A549 (cell line): ENCODE data around the gene PFDN2. TPM values are rescaled to one million over a fixed set of nuclear protein-coding genes. Genes with fewer than 3 reads are reported as not detected.
A peak's percentile ranks its signal among the peaks of the same experiment; 100 is the strongest.

Experiments
- ATAC-seq, 2 experiments: fragments of 200-7000 bp in 1 of 2; fragments of >200 bp in 1 of 2; cut with Nextera tagmentation in 1 of 2; cut with Tn5 transposase in 1 of 2; 3 replicates each; pipeline versions ENCODE4 v1.8.0 to v1.9.1; 2018 to 2020; ENCODE audit warnings: mild to moderate bottlenecking in 1 of 2, moderate library complexity in 1 of 2
- CTCF ChIA-PET: fragments of 300-600 bp; sonication (Branson Sonifier 250); formaldehyde crosslinking; extraction: SDS; loops from one replicate; lab custom pipeline; 2021; ENCODE audit warnings: antibody characterized with exemption, inconsistent platforms; lab: Yijun Ruan, JAX
- POLR2A ChIA-PET: fragments of 350-600 bp; formaldehyde crosslinking; extraction: SDS; loops from one replicate; lab custom pipeline; 2021; ENCODE audit warnings: antibody characterized with exemption, inconsistent platforms; lab: Yijun Ruan, JAX
- DNase-seq, 2 experiments: peaks; one replicate each; pipeline versions ENCODE4 v3.0.0 to v3.0.0-alpha.2; 2011 to 2016; ENCODE audit warnings: low read depth in 1 of 2, low spot score in 1 of 2
- FAIRE-seq: peaks from 2 replicates; lab custom pipeline; 2011; peaks lifted over from hg19 to GRCh38; lab: Jason Lieb, UNC
- H3K27ac ChIP-seq, 2 experiments: fragments of >200 bp; sonication (Bioruptor Twin); formaldehyde crosslinking; 3 replicates each; pipeline ENCODE4 v1.5.1; 2016 to 2017
- H3K4me1 ChIP-seq: fragments of >200 bp; sonication (Bioruptor Twin); formaldehyde crosslinking; 3 replicates; pipeline ENCODE4 v1.6.1; 2016
- H3K4me2 ChIP-seq: fragments of >200 bp; sonication (Bioruptor Twin); formaldehyde crosslinking; 3 replicates; pipeline ENCODE4 v1.6.1; 2016
- H3K4me3 ChIP-seq: fragments of >200 bp; sonication (Bioruptor Twin); formaldehyde crosslinking; 3 replicates; pipeline ENCODE4 v1.5.1; 2016
- H3K9me3 ChIP-seq: fragments of >200 bp; sonication (Bioruptor Twin); formaldehyde crosslinking; 3 replicates; pipeline ENCODE4 v1.6.1; 2016
- CBX2 ChIP-seq: fragments of 200-600 bp; sonication (generic); IDR thresholded peaks from 2 replicates; pipeline ENCODE4 v1.6.1; 2016; ENCODE audit warnings: low read depth, mild to moderate bottlenecking, borderline replicate concordance
- CBX8 ChIP-seq: fragments of 200-600 bp; sonication (generic); IDR thresholded peaks from 2 replicates; pipeline ENCODE4 v1.6.1; 2016
- CTCF ChIP-seq: fragments of >200 bp; sonication (Bioruptor Twin); formaldehyde crosslinking; IDR thresholded peaks from 3 replicates; pipeline ENCODE4 v1.5.1; 2016
- E2F6 ChIP-seq: IDR thresholded peaks from 2 replicates; pipeline ENCODE4 v1.6.1; 2012; ENCODE audit warnings: low read depth, borderline replicate concordance
- EHF ChIP-seq: fragments of 250-450 bp; sonication (Bioruptor Pico); IDR thresholded peaks from 2 replicates; pipeline ENCODE4 v1.5.0; 2020; ENCODE audit warnings: mild to moderate bottlenecking
- ESRRA ChIP-seq: fragments of 150-350 bp; IDR thresholded peaks from 2 replicates; pipeline ENCODE4 v1.6.1; 2014; ENCODE audit warnings: mild to moderate bottlenecking, low read length, borderline replicate concordance
- FOSB ChIP-seq: fragments of 250-450 bp; sonication (Bioruptor Pico); IDR thresholded peaks from 2 replicates; pipeline ENCODE4 v1.5.0; 2020; ENCODE audit warnings: mild to moderate bottlenecking, moderate library complexity
- FOSL2 ChIP-seq, 2 experiments: fragments of 450-650 bp in 1 of 2; fragments of >200 bp in 1 of 2; sonication (Bioruptor Twin) in 1 of 2; formaldehyde crosslinking; IDR thresholded peaks; 2 replicates each; pipeline versions ENCODE4 v1.5.0 to v1.6.1; 2016 to 2020; ENCODE audit warnings: mild to moderate bottlenecking in 1 of 2, moderate library complexity in 1 of 2
- HEYL ChIP-seq: fragments of 250-450 bp; sonication (Bioruptor Pico); IDR thresholded peaks from 2 replicates; pipeline ENCODE4 v1.8.0; 2021; ENCODE audit warnings: mild to moderate bottlenecking, moderate library complexity
- HOXA7 ChIP-seq: fragments of 250-450 bp; sonication (Bioruptor Pico); IDR thresholded peaks from 2 replicates; pipeline ENCODE4 v1.5.0; 2020; ENCODE audit warnings: mild to moderate bottlenecking, moderate library complexity
- HOXB13 ChIP-seq: fragments of 250-450 bp; sonication (Bioruptor Pico); IDR thresholded peaks from 2 replicates; pipeline ENCODE4 v1.5.0; 2020; ENCODE audit warnings: low read depth, mild to moderate bottlenecking, moderate library complexity
- JUN ChIP-seq, 2 experiments: fragments of >200 bp; sonication (Bioruptor Twin); formaldehyde crosslinking; IDR thresholded peaks; 2 replicates in 1 of 2; 3 replicates in 1 of 2; pipeline ENCODE4 v1.6.1; 2016 to 2017
- JUNB ChIP-seq: fragments of >200 bp; sonication (Bioruptor Twin); formaldehyde crosslinking; IDR thresholded peaks from 2 replicates; pipeline ENCODE4 v1.6.1; 2016
- KDM1A ChIP-seq: fragments of 200-600 bp; sonication (generic); IDR thresholded peaks from 2 replicates; pipeline ENCODE4 v1.6.1; 2016; ENCODE audit warnings: low read depth, mild to moderate bottlenecking
- MAZ ChIP-seq: fragments of 150-350 bp; IDR thresholded peaks from 2 replicates; pipeline ENCODE4 v1.6.1; 2014; ENCODE audit warnings: antibody characterized with exemption, low read depth, low read length, borderline replicate concordance
- NPAS2 ChIP-seq: fragments of 250-450 bp; sonication (Bioruptor Pico); IDR thresholded peaks from 2 replicates; pipeline ENCODE4 v1.8.0; 2022; ENCODE audit warnings: mild to moderate bottlenecking, moderate library complexity, borderline replicate concordance
- PBX3 ChIP-seq: IDR thresholded peaks from 2 replicates; pipeline ENCODE4 v1.6.1; 2012
- PHF8 ChIP-seq: fragments of 200-600 bp; sonication (generic); IDR thresholded peaks from 2 replicates; pipeline ENCODE4 v1.6.1; 2016; ENCODE audit warnings: low read depth, mild to moderate bottlenecking, antibody characterized with exemption, moderate library complexity, borderline replicate concordance
- POLR2AphosphoS2 ChIP-seq: conservative IDR thresholded peaks from 2 replicates; pipeline ENCODE4 v1.6.1; 2012; ENCODE audit warnings: low read length, improper control_type of control experiment, inconsistent platforms
- RARB ChIP-seq: fragments of 250-450 bp; sonication (Bioruptor Pico); IDR thresholded peaks from 2 replicates; pipeline ENCODE4 v1.8.0; 2021; ENCODE audit warnings: mild to moderate bottlenecking, moderate library complexity
- RCOR1 ChIP-seq: fragments of 150-350 bp; IDR thresholded peaks from 2 replicates; pipeline ENCODE4 v1.6.1; 2014; ENCODE audit warnings: antibody characterized with exemption, low read length, low read depth
- RFX5 ChIP-seq: fragments of 450-650 bp; IDR thresholded peaks from 2 replicates; pipeline ENCODE4 v1.7.1; 2014; ENCODE audit warnings: antibody characterized with exemption, mild to moderate bottlenecking, moderate library complexity
- SMC3 ChIP-seq: fragments of >200 bp; sonication (Bioruptor Twin); formaldehyde crosslinking; IDR thresholded peaks from 3 replicates; pipeline ENCODE4 v1.6.1; 2018; ENCODE audit warnings: inconsistent platforms
- TFCP2L1 ChIP-seq: fragments of 250-450 bp; sonication (Bioruptor Pico); IDR thresholded peaks from 2 replicates; pipeline ENCODE4 v1.5.0; 2021; ENCODE audit warnings: mild to moderate bottlenecking
- ZNF302 ChIP-seq: fragments of 250-450 bp; sonication (Bioruptor Pico); IDR thresholded peaks from 2 replicates; pipeline ENCODE4 v1.9.0; 2021; ENCODE audit warnings: inconsistent platforms, mild to moderate bottlenecking, moderate library complexity
- ZSCAN20 ChIP-seq: fragments of 250-450 bp; sonication (Bioruptor Pico); IDR thresholded peaks from 2 replicates; pipeline ENCODE4 v1.8.0; 2022; ENCODE audit warnings: mild to moderate bottlenecking, moderate library complexity
- WGBS: methylation state at CpG from one replicate; pipeline ENCODE4 v1.1.6; 2017; ENCODE audit errors: missing lambda C conversion rate; 5-methylcytosine and 5-hydroxymethylcytosine counted together
- polyA plus RNA-seq, 4 experiments: library from polyadenylated mRNA; depleted of rRNA in 3 of 4; stranded (reverse); fragments of >200 nt; fragmentation: RNase III in 1 of 4; extraction: RNeasy Plus Mini Kit Qiagen cat#74134 plus additional on column Dnase treatment in 1 of 4; gene quantifications; 2 replicates in 3 of 4; 3 replicates in 1 of 4; pipeline ENCODE4 v1.2.3, GENCODE V29; 2011 to 2017

Gene PFDN2
- polyA plus RNA-seq, 2 of the 4 experiments (the other 2 are of a cell fraction): 179 to 187 TPM

GRCh38 chr1:161162052-161162451, 44.2 kb upstream of the PFDN2 start:
- ChIA-PET POLR2A (no interaction called here), CTCF (interaction anchor here (0.7 to 0.9 kb wide), 2 partner anchors 16 to 21 kb away, joined by 3 read pairs; no protein-coding TSS in a partner anchor)
- TF ChIP-seq TFCP2L1 (no peak), HOXB13 (CRISPR knock-in tag) (no peak)
- WGBS: 78% methylated on average over 7 of the region's 7 CpGs
- Histone ChIP-seq H3K4me1 (peaks cover 19% of the 10 kb centered on the region), H3K4me3 (no peak overlapping the region), H3K9me3 (no peaks in the 10 kb centered on the region), H3K27ac (no peak overlapping the region), H3K4me2 (no peak overlapping the region)
- ATAC-seq (no peak), DNase-seq (no peak), FAIRE-seq (no peak)

GRCh38 chr1:161161652-161162051, 43.8 kb upstream of the PFDN2 start:
- no peak overlapping the region for H3K27ac ChIP-seq
- no peak overlapping the region for H3K4me3 ChIP-seq
- ATAC-seq (no peak), FAIRE-seq (no peak), DNase-seq (no peak)
- H3K4me1 ChIP-seq: peaks cover 18% of the 10 kb centered on the region
- TF ChIP-seq HOXA7 (CRISPR knock-in tag) (no peak), KDM1A (no peak), CBX2 (no peak), ESRRA (no peak), ZSCAN20 (CRISPR knock-in tag) (no peak), NPAS2 (CRISPR knock-in tag) (no peak), SMC3 (no peak), E2F6 (no peak), MAZ (no peak), FOSL2 (IDR thresholded peaks at IDR 0.05) (no peak), FOSL2 (CRISPR knock-in tag; IDR thresholded peaks at IDR 0.05) (no peak), ZNF302 (no peak), RCOR1 (no peak), PHF8 (no peak), JUN (IDR thresholded peaks at IDR 0.05) (no peak), EHF (CRISPR knock-in tag) (no peak), JUNB (no peak)
- CTCF ChIA-PET: interaction anchor here (0.7 to 0.9 kb wide), 2 partner anchors 16 to 20 kb away, joined by 3 read pairs; no protein-coding TSS in a partner anchor
- H3K9me3 ChIP-seq: no peaks in the 10 kb centered on the region
- H3K4me2 ChIP-seq: no peak overlapping the region
- WGBS: 84% methylated on average over 4 of the region's 5 CpGs
- POLR2A ChIA-PET: no interaction called here

- CTCF ChIA-PET: interaction anchor here (0.9 kb wide), 1 partner anchor 9 kb away, joined by 3 read pairs; no protein-coding TSS in a partner anchor
- POLR2A ChIA-PET: no interaction called here
- peaks cover 18% of the 10 kb centered on the region for H3K4me1 ChIP-seq
- DNase-seq (no peak), ATAC-seq (no peak), FAIRE-seq (no peak)
- H3K9me3 ChIP-seq: no peaks in the 10 kb centered on the region
- H3K4me2 ChIP-seq: peak overlapping the region; percentile 87
- H3K4me3 ChIP-seq: no peak overlapping the region
- WGBS: 97% methylated on average over 18 of the region's 22 CpGs
- TF ChIP-seq CBX2 (no peak), FOSB (CRISPR knock-in tag) (no peak), RARB (CRISPR knock-in tag) (no peak), CBX8 (no peak), HEYL (CRISPR knock-in tag) (no peak), POLR2AphosphoS2 (no peak), JUNB (no peak), RFX5 (no peak), PBX3 (no peak), CTCF (no peak), FOSL2 (IDR thresholded peaks at IDR 0.05) (no peak), FOSL2 (CRISPR knock-in tag; IDR thresholded peaks at IDR 0.05) (no peak)
- no peak overlapping the region for H3K27ac ChIP-seq
Measured at GRCh38 chr1:161160671-161161145, 42.9 kb upstream of the PFDN2 start.
